HCEC 1CT (cell line): ENCODE data around the gene XRCC3.

Source experiments
- DNase-seq: peaks from one replicate; pipeline ENCODE4 v3.0.0-alpha.2; 2017

The XRCC3 gene

DNA sequence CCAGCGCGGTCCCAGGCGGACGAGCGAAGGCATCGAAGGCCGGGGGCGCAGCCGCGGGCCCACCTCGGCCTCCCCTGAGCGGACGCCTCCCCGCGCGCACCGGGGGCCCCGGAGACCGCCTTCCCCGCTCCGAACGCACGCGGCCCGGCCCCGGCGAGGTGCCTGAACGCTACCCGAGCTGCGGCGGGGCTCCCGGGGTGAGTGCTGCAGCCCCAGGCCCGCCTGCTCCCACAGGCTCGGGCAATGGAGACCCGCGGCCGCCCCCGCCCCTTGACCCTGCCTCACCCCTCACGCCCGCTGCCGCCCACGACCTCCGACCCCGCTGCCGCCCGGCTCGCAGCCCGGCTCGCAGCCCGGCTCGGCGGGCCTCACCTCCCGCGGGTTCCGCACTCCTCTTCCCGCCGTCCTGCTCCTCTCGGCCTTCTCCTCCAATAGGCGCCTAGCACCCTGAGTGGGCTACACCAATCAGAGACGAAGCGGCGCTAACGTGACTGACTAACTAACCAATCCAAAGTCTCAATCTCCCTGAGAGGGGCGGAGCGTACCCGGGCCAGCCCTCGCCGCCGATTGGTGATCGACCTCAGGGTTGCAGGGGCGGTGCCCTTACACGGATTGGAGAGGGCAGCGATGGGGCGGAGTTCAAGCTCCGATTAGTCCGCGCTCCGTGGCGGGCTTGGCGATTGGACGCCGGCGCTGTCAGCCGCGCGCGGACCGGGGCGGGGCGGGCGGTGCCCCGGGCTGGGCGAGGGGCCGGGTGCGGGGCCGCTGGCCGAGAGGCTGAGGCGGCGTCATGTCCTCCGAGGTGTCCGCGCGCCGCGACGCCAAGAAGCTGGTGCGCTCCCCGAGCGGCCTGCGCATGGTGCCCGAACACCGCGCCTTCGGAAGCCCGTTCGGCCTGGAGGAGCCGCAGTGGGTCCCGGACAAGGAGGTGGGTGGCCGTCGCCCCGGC, at the start of gene XRCC3, which contains the start of gene ZFYVE21:
XRCC3 (minus strand) TSS at position 400 of the 949 bp plus-strand sequence. CDS start 4,364 bp downstream, outside the sequence.
ZFYVE21 (plus strand) TSS at position 759 of the 949 bp plus-strand sequence; CDS start at position 791, 32 bp downstream.
- peak; percentile 99 for DNase-seq

DNA sequence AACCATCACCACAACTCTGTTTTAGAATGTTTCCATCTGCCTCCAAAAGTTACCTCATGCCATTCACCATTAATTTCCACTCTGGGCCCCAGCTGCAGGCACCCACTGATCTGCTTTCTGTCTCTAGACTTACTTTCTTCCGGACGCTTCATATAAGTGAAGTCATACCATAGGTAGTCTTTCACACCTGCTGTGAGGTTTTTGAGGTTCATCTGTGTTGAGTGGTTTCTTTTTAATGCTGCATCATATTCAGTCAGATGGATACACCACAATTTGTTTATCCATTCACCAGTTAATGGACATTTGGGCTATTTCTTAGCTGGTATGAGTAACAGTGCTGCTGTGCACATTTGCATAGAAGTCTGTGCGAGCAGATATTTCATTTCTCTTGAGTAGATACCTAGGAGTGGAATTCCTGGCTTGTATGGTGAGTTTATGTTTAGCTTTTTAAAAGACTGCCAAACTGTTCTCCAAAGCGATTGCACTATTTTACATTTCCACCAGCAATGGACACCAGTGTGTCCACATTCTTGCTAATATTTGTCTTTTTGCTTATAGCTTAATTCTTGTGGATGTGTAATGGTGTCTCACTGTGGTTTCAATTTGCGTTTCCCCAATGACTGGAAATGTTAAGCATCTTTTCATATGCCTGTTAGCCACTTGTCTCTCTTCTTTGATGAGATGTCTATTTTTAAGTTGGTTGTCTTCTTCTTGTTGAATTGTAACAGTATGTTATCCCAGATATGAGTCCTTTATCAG, 48.7 kb upstream of the XRCC3 start:
- DNase-seq = no peak

DNA sequence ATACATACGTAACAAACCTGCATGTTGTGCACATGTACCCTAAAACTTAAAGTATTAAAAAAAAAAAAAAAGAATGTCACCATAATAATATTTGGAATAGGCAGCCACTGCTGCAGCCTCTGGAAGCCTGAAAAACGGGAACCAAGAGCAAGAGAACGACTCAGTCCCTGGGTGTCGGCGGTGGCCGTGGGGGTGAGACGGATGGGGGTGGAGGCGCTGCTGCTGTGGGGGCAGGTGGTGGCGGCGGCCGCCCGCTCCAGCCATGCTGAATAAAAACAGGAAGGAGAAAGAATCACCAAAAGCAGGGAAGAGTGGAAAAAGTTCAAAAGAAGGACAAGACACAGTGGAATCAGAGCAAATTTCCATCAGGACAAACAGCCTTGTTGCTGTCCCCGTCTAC, 47.3 kb upstream of the XRCC3 start:
- DNase-seq = no peak

DNA sequence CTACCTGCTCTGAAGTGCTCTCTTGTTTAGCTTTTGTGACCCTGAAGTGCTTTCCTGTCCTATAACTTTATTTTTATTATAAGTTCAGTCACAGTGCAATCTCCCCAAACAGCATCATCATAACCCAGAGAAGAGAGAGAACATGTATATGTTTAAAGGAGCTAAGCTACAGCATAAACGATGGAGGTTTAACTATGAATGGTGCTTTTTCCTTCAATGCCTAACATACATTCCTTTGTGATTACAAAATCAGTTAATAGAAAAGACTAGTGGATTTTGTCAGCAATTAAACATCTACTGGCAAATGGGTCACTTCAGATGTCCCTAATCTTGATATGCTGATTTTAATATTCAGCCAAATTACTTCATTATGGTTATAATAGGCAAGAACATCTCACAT, 46.8 kb upstream of the XRCC3 start:
- no peak for DNase-seq

DNA sequence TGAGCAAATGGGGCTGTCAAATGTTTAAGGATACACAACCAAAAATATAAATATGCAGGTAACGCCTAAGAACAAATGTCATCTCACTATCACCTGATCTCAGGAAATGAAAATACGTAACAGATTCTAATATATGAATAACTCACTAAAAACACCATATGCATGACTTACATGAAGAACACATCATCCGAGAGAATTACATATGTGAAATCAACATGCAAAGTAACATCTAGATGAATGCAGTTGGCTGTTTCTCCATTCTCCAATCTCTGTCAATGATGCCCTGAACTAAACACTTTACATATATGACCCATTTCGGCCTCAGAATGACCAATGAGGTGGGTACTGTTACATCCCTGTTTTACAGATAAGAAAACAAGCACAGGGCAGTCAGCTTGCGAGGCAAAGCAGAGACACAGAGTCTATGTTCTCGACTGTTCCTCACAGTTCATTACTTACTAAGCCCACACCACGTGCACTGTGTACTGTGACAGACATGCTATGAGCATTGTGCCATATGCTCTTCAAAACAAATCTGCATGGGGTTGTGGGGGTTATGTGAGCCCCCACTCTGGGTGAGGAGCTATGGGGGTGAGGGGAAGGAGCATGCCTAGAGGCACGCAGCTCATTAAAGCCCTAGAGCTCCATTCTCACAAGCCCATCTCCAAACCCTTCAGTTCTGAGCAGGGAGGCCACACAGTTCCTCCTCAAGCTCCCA, 43.0 kb upstream of the XRCC3 start:
- no peak for DNase-seq

DNA sequence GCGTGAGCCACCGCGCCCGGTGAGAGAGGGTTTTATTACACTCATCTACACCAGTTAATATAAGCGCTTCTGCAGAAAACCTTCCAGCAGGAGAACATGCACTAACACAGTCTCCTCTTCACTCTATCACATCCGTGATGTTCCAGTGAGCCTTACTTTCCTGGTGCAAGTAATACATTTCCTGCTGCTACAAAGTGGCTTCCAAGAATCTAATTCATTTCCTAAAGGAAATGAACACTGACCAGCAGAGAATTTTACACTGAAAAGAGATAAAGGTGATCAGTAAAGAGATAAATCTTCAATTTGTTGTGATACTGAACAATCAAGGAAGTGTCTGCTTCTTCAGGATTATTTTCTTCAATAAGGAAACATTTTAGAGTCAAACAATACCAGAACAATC, 39.8 kb upstream of the XRCC3 start:
- no peak for DNase-seq

DNA sequence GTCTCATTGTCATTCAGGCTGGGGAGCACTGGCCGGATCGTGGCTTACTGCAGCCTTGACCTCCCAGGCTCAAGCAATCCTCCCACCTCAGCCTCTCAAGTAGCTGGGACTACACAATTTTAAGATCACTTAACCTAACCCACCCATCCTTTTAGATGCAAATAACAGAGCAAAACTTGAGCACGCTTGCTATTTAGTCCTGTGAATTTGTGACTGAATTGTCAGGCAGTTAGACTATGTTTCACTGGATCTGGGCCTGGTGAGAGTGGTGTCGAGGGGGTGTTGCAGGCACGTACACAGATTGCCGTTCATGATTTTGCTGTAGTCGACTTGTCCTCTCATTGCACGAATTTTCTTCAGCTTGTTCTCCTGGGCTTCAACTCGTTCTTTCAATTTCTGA, 38.5 kb upstream of the XRCC3 start:
- DNase-seq = no peak

DNA sequence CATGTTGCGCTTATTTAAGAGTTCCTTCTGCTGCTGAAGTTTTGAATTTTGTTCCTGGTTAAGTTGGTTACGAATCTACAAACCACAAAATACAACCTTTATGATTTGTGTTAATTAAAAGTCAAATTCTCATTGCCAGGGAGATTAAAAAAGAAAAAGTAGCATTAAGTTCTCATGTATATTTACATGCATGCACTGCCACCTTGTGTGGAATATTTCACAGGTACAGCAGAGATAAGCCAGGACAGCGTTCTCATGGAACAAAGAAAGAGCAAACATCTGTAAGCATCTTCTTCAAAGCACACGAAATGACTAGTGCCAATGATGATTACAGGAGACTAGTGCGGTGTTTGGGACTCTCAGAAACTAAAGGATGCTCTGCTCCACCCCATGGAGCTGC, 34.6 kb upstream of the XRCC3 start:
- DNase-seq = no peak

DNA sequence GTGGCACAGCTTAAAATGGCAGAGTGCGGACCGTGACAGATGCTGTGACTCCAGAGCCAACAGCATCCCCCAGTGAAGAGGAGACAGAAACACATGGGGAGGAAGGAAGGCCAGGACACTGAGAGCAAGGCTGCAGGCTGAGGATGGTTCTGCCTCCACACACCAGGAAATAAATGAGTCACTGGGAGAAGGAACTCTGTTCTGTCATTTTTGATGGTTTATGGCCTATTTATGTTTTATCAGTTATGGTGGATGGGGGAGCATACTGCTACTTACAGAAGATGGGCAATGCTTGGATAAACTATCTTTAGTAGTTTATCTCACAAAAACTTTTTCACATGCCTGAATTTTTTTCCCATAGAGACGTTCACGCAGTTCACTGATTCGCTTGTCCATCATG, 34.2 kb upstream of the XRCC3 start:
- DNase-seq = no peak

DNA sequence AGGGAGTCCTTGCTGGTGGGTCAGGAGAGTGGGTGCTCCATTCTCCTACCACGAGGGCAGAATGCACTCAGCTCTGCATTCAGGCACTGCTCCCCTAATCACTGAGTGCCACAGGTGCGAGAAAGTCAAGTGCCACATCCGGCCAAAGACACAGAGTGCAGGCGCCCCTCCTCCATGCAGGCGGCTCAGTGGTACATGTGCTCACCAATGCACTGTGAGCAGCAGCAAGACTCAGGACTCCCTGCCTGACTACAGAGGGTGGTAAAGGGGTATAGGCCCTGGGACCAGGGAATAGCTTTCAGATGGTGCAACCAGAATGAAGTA, 33.2 kb upstream of the XRCC3 start:
- DNase-seq = no peak

DNA sequence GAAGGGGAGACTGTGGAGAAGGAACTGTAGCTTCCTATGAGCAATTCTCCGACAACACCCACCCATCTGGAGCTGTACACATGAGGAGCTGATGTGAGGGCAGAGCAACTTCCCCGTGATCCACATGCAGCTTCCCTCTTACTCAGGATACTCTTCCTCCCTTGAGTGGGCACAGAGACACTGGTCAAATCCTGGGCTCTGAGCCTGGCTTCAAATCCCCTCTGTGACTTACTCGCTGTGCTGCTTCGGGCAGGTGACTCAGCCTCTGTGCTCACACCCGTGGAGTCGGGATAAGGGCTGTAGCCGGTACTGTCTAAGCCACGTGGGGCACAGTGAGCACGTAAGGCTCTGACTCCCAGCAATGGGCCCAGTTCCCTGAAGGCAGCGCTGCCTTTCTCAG, 31.4 kb upstream of the XRCC3 start:
- peak; percentile 25 for DNase-seq

DNA sequence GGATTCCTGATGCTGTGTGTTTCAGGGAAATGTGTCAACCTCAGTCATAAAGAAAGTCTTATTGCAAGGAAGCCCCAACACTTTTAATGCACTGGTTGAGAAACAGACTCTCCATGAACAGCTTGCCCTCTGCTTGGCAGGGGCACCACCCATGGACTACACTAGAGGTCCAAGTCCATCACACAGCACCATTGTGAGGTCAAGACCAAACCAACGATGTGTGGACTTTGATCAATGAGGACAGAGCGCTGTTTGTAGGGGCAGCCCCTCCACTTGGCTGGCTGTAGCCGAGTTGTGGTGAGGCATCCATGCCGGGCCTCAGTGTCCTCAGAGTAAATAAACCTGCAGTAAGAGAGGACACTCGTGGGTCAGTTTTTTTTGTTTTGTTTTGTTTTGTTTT, 30.2 kb upstream of the XRCC3 start:
- no peak for DNase-seq

DNA sequence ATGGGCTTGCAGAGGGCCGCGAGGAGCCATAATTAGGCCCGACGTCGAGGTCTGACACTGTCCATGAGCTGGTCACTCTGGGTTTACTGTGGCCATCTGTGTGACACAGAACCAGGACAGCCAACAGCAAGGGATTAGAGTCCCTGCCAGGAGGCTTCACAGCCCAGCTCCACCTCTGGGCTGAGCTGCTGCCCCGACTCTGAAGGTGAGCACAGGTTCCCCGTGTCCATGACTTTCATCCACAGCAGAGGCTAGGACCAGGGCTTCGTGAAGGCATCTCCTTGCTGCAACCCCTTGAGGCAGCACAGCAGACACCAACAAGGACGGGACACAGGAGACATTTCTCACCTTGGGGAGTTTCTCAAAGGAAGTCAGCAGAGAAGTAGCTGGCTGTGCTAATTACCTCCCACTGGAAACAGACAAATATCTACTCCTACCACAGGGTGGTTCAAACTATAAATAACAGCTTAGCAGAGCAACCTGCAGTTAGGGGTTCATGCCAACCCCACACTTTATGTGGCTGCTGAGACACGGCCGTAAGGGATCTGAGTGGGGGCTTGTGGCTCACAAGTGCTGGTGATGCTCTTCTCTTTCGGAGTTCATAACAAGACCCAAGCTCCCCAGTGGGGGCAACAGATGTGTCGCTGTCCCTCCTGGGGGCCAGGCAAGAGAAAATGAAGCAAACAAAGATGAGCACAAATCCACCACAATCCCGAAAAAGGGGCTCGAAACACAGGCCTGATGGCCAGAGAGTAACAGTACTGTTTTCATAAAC, 29.6 kb upstream of the XRCC3 start:
- DNase-seq = no peak

DNA sequence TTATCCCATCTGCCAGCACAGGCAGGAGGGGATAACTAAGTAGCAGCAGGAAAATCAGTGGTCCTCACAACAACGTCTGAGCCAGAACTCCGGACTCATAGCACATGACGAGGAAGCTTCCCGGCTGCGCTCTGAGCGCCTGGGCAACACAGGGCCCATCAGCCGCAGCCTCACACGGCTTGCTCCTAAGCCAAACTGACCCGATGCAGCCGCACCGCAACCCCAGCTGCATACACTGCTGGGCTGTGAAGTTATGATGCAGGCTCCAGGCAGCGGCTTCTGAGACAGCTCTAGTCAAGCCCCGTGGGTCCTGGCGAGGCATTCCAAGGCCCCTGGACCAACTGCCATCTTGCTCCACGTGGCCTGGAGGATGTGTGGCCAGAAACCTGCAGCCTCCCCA, 28.4 kb upstream of the XRCC3 start:
- DNase-seq = no peak

DNA sequence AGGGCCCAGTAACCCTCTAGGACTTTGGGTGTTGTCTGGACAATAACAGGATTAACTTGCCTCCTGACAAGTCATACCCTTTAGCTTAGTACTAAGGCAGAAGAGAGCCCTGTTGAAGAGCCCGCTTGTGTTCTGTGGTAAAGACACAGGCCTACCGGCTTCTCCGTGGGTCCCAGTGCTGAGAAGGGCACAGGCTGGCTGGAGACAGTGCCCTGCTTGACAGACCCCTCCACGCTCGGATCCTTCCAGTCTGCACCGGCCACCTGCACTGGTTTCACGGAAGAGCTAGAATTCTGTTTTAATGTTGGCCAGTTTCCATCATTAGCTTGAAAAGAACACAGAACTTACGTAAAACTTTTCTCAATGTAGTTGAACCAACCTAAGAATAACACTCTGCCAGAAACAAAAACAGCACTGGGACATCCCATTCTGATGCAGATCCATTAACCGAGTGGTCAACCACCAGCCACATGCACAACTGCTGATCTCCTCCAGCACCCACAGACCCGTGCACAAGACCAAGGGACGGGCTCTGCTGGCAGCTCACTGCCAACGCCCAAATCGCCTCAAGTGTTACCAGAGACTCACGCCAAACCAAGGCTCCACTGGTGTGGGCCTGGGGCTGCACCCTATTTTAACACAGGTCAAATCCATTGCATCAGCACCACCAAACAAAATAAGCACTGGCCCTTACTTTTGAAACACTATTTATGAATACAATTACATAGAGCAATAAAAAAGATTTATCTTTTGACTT, 27.4 kb upstream of the XRCC3 start:
- DNase-seq = no peak

DNA sequence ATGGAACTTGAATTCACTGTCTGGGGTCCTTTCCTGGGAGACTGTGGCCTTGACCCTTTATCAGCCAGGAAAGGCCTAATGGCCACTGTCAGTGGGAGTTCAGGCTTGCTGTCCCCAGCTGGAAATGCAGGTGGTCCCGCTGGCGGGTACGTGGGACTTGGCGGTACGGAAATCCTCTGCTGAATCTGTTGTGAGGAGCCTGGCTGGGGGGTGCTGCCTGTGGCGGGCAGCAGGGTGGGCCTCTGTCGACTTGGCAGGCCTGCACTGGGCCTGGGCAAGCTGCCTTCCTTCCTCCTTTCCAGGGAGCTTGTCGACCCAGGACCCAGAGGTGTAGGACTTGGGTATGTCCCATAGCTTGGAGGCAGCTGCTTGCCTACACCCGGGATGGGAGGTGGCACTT, 26.6 kb upstream of the XRCC3 start:
- DNase-seq = no peak

DNA sequence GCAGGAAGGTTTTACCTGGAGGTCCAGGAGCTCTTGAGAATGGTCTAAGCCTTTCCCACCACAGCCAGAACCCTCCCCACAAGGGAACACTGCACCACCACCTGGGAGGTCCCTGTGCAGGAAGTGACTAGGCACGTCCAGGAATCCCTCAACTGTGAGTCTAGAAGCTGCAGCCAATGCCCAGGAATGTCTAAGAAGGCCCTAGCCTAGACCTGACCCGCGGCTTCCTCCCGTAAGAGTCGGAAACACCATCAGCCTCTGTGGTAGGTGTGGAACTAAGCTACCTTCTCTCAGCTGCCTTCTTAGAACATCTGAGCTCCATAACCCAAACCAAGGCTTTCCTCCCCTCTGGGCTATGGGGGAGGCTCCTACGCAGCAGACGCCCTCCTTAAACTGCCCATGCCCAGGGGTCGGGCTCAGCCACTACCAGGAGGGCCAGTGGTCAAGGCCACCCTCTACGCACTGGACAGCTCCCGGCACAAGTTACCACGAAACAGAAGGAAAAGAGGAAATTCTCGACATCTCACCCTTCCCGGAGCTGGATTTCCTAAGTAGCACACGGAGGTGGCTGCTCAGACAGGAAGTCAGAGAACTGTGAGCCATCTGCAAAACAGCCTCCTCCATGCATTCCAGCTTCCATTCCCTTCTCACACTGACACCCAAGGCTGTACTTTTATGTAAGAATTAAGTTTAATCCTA, 25.9 kb upstream of the XRCC3 start:
- DNase-seq = no peak

DNA sequence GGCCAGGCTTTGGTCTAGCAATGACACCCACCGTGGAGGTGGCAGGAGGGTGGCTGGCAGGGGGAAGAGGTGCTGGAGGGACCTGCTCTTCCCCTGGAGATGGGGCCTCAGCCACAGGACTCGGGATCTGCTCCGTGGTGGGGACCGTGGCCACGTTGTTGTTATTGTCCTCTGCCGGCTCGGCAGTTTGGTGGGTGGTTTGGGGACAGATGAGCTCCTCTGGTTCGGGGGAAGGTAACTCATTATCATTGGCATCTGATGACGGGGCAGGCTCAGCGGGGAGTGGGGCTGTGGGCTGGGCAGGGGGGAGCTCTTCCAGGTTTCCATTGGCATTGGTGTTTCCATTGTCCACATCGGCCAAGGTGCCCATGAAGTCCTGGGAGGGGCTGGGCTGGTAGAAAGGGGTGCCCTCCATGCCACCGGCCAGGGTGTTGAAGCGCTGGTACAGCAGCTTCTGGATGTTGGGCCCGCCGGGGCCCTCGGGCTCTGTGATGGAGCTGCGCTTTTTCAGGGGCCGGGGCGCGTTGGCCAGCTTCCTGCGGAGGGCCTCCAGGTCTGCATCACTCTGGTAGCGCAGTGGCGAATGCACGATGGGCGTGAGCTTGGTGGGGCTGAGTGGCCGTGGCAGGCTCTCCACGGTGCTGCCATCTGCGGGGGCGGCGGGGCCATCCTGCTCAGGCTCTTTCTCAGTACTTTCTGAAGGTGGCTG, 24.7 kb upstream of the XRCC3 start:
- no peak for DNase-seq

DNA sequence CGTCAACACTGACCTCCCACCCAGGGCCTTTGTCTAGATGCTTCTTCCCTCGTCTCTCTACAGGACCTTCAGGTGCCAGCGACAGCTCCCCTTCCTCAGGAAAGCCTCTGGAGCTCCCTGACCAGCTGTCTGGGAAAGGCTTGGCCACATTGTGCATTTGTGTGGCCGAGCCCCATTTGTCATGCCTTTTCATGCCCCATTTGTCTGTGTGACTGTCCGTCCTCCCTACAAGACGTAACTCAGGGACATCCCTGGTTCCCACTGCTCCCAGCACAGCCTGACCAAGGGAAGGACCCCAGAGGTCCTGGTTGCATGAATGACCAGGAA, 24.2 kb upstream of the XRCC3 start:
- no peak for DNase-seq

DNA sequence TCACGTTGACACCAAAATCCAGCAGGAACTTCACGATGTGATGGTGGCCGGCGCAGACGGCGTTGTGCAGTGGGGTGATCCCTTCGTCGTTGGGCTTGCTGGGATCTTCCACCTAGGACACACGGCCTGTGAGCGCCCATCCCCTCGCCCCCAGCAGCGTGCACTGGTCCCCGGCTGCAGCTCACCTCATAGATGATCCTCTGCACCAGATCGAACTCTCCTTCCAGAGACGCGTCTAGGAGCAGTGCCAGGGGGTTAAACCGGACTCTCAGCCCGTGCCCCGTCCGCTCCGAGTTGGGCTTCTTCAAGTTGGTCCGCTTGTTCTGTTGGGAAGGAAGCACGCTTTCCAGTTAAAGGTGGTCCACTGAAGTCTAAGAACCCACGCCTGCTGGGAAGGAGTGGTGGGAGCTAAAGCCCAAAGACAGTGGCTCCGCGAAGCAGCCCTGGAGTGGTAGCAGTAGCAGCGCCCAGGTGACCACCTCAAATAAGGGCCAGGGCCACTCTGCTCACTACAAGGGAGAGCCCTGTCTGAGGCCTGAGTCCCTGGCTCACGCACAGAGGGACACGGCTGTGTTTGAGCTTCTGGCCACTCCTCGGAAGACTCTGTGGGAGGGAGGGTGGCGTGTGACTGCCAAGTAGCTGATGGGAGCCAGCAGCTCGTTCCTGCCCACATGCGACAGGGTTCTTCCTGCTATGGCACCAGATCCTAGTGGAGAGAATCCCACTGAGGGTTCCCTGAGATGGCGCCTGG, 23.6 kb upstream of the XRCC3 start:
- DNase-seq = no peak
